H1 (cell line): ENCODE measurements around the gene JADE3. TPM values are rescaled to one million over a fixed set of nuclear protein-coding genes. Genes with fewer than 3 reads are reported as not detected.

Experiments used
- CTCF ChIA-PET: fragments of 300-600 bp; sonication (Branson Sonifier 250); formaldehyde crosslinking; loops from one replicate; lab custom pipeline; 2021; ENCODE audit not compliant: partially characterized antibody; lab: Charles Lee
- POLR2A ChIA-PET: fragments of 300-600 bp; sonication (Branson Sonifier 250); formaldehyde crosslinking; loops from one replicate; lab custom pipeline; 2021; ENCODE audit warnings: inconsistent platforms; ENCODE audit not compliant: partially characterized antibody; lab: Charles Lee
- DNase-seq, 2 experiments: peaks; one replicate each; pipeline versions ENCODE4 v3.0.0 to v3.0.0-alpha.2; 2010 to 2022; ENCODE audit warnings: low spot score in 2 of 2, low read depth in 1 of 2, mixed read lengths in 1 of 2
- FAIRE-seq: peaks from 2 replicates; lab custom pipeline; 2011; peaks lifted over from hg19 to GRCh38; lab: Jason Lieb, UNC
- H2AFZ ChIP-seq: 2 replicates; pipeline ENCODE4 v1.8.1; 2012; ENCODE audit warnings: low read length, inconsistent platforms
- H2AK5ac ChIP-seq: 2 replicates; pipeline ENCODE4 v1.6.1; 2013; ENCODE audit warnings: low read depth, low read length
- H2BK120ac ChIP-seq: replicated peaks from 2 replicates; pipeline ENCODE3; 2013; ENCODE audit warnings: low read depth, low read length, inconsistent platforms
- H2BK12ac ChIP-seq: 2 replicates; pipeline ENCODE4 v1.6.1; 2013; ENCODE audit warnings: low read depth, low read length
- H2BK15ac ChIP-seq: 2 replicates; pipeline ENCODE4 v1.6.1; 2013; ENCODE audit warnings: low read length
- H2BK20ac ChIP-seq: 2 replicates; pipeline ENCODE4 v1.6.1; 2013; ENCODE audit warnings: low read length
- H2BK5ac ChIP-seq: 2 replicates; pipeline ENCODE4 v1.6.1; 2013; ENCODE audit warnings: low read depth, low read length
- H3K14ac ChIP-seq: 2 replicates; pipeline ENCODE4 v1.6.1; 2013; ENCODE audit warnings: inconsistent platforms; ENCODE audit not compliant: insufficient read length
- H3K18ac ChIP-seq: 2 replicates; pipeline ENCODE4 v1.6.1; 2013; ENCODE audit warnings: low read length; ENCODE audit errors: extremely low read depth
- H3K23ac ChIP-seq: 2 replicates; pipeline ENCODE4 v1.6.1; 2013; ENCODE audit warnings: inconsistent platforms; ENCODE audit not compliant: insufficient read length
- H3K23me2 ChIP-seq: 2 replicates; pipeline ENCODE4 v1.6.1; 2013; ENCODE audit warnings: low read depth, low read length
- H3K27ac ChIP-seq: 2 replicates; pipeline ENCODE4 v1.6.1; 2011; ENCODE audit warnings: low read depth, low read length, inconsistent platforms
- H3K27me3 ChIP-seq, 4 experiments: replicated peaks in 1 of 4; 1 replicate in 1 of 4; 2 replicates in 3 of 4; pipeline versions ENCODE4 v1.6.1 to v1.8.1; 2011 to 2013; ENCODE audit warnings: low read length in 3 of 4, mild to moderate bottlenecking in 3 of 4, inconsistent platforms in 2 of 4, mixed read lengths in 2 of 4, moderate library complexity in 1 of 4; ENCODE audit not compliant: control insufficient read depth in 3 of 4, insufficient read depth in 3 of 4; ENCODE audit errors: extremely low read depth in 1 of 4
- H3K36me3 ChIP-seq, 4 experiments: 2 replicates each; pipeline versions ENCODE4 v1.6.1 to v1.8.1; 2011 to 2013; ENCODE audit warnings: mild to moderate bottlenecking in 4 of 4, low read length in 3 of 4, moderate library complexity in 2 of 4, control low read depth in 1 of 4, inconsistent platforms in 1 of 4; ENCODE audit not compliant: insufficient read depth in 4 of 4, control insufficient read depth in 2 of 4
- H3K4ac ChIP-seq: replicated peaks from 2 replicates; pipeline ENCODE3; 2013; ENCODE audit warnings: low read length, low read depth, mixed read lengths, inconsistent platforms; ENCODE audit not compliant: insufficient read length
- H3K4me1 ChIP-seq, 4 experiments: replicated peaks in 1 of 4; 1 replicate in 1 of 4; 2 replicates in 3 of 4; pipeline versions ENCODE4 v1.6.1 to v1.8.1; 2011 to 2013; ENCODE audit warnings: low read length in 3 of 4, inconsistent platforms in 2 of 4, mixed read lengths in 1 of 4; ENCODE audit not compliant: insufficient read depth in 4 of 4, control insufficient read depth in 3 of 4
- H3K4me2 ChIP-seq, 2 experiments: 2 replicates each; pipeline versions ENCODE4 v1.6.1 to v1.8.1; 2011 to 2013; ENCODE audit warnings: low read depth in 2 of 2, low read length in 2 of 2, control low read depth in 1 of 2, inconsistent platforms in 1 of 2, mild to moderate bottlenecking in 1 of 2; ENCODE audit not compliant: insufficient read depth in 1 of 2
- H3K4me3 ChIP-seq, 4 experiments: fragments of 200-600, 300-600 bp in 1 of 4; sonication (generic), shearing (Covaris generic), sonication (Bioruptor Twin) in 1 of 4; 2 replicates each; pipeline versions ENCODE4 v1.5.1 to v1.8.1; 2011 to 2016; ENCODE audit warnings: low read length in 4 of 4, low read depth in 3 of 4, control low read depth in 2 of 4, inconsistent platforms in 2 of 4, mild to moderate bottlenecking in 2 of 4, mixed read lengths in 1 of 4, moderate library complexity in 1 of 4; ENCODE audit not compliant: insufficient read depth in 2 of 4; ENCODE audit errors: extremely low read depth in 1 of 4
- H3K56ac ChIP-seq: replicated peaks from 2 replicates; pipeline ENCODE3; 2013; ENCODE audit warnings: low read depth, mild to moderate bottlenecking, mixed read lengths, low read length, inconsistent platforms; ENCODE audit not compliant: insufficient read length
- H3K79me1 ChIP-seq: 2 replicates; pipeline ENCODE4 v1.6.1; 2013; ENCODE audit warnings: low read depth, low read length, control low read depth
- H3K79me2 ChIP-seq, 2 experiments: 2 replicates each; pipeline versions ENCODE4 v1.6.1 to v1.8.1; 2012 to 2013; ENCODE audit warnings: low read length in 2 of 2, mild to moderate bottlenecking in 2 of 2, inconsistent platforms in 1 of 2; ENCODE audit not compliant: insufficient read depth in 2 of 2, control insufficient read depth in 1 of 2
- H3K9ac ChIP-seq, 4 experiments: replicated peaks in 1 of 4; 1 replicate in 1 of 4; 2 replicates in 3 of 4; pipeline versions ENCODE4 v1.6.1 to v1.8.1; 2011 to 2013; ENCODE audit warnings: low read depth in 3 of 4, low read length in 3 of 4, control low read depth in 2 of 4, mild to moderate bottlenecking in 2 of 4, moderate library complexity in 2 of 4, inconsistent platforms in 1 of 4; ENCODE audit errors: extremely low read depth in 1 of 4
- H3K9me3 ChIP-seq, 2 experiments: 2 replicates each; pipeline versions ENCODE4 v1.6.1 to v1.8.1; 2012 to 2013; ENCODE audit warnings: mild to moderate bottlenecking in 2 of 2, moderate library complexity in 2 of 2, control low read depth in 1 of 2, inconsistent platforms in 1 of 2, low read depth in 1 of 2, low read length in 1 of 2, mixed read lengths in 1 of 2; ENCODE audit not compliant: insufficient read depth in 2 of 2
- H4K20me1 ChIP-seq, 2 experiments: replicated peaks in 1 of 2; 2 replicates each; pipeline versions ENCODE3 to v1.8.1; 2011 to 2013; ENCODE audit warnings: inconsistent platforms in 2 of 2, low read length in 2 of 2, mild to moderate bottlenecking in 1 of 2; ENCODE audit not compliant: insufficient read depth in 2 of 2, control insufficient read depth in 1 of 2
- H4K5ac ChIP-seq: 2 replicates; pipeline ENCODE4 v1.6.1; 2013; ENCODE audit warnings: low read length, low read depth, mixed read lengths, inconsistent platforms; ENCODE audit not compliant: insufficient read length
- H4K8ac ChIP-seq: 2 replicates; pipeline ENCODE4 v1.8.0; 2013; ENCODE audit warnings: mild to moderate bottlenecking, moderate library complexity, low read length, inconsistent platforms; ENCODE audit not compliant: insufficient read depth; ENCODE audit errors: extremely low read depth
- H4K91ac ChIP-seq: replicated peaks from 2 replicates; pipeline ENCODE3; 2013; ENCODE audit warnings: low read length, mixed read lengths, inconsistent platforms; ENCODE audit not compliant: insufficient read length
- BCL11A ChIP-seq, 2 experiments: IDR thresholded peaks; one replicate each; pipeline ENCODE4 v1.6.1; 2011; ENCODE audit warnings: low read depth in 2 of 2, low read length in 2 of 2, mild to moderate bottlenecking in 2 of 2
- CTBP2 ChIP-seq: IDR thresholded peaks from 2 replicates; pipeline ENCODE4 v1.7.0; 2011; ENCODE audit warnings: borderline replicate concordance, mild to moderate bottlenecking, moderate library complexity, mixed read lengths, low read length; ENCODE audit not compliant: insufficient read depth, insufficient read length
- EGR1 ChIP-seq: IDR thresholded peaks from 2 replicates; pipeline ENCODE4 v1.6.1; 2011; ENCODE audit warnings: low read depth, low read length, borderline replicate concordance
- TAF1 ChIP-seq: IDR thresholded peaks from 2 replicates; pipeline ENCODE4 v1.6.1; 2011; ENCODE audit warnings: mild to moderate bottlenecking, low read depth, low read length
- WGBS, 2 experiments: shearing (Covaris generic) in 1 of 2; methylation state at CpG; one replicate each; pipeline versions ENCODE4 v1.1.6 to v1.1.7; 2013 to 2015; ENCODE audit warnings: low lambda C conversion rate in 2 of 2, mixed read lengths in 2 of 2, inconsistent platforms in 1 of 2, low coverage in 1 of 2, missing lambda C conversion rate in 1 of 2; ENCODE audit not compliant: insufficient replicate concordance in 2 of 2, insufficient coverage in 1 of 2, insufficient read length in 1 of 2; ENCODE audit errors: extremely low coverage in 1 of 2, missing lambda C conversion rate in 1 of 2; 5-methylcytosine and 5-hydroxymethylcytosine counted together
- polyA plus RNA-seq, 7 experiments: library from polyadenylated mRNA; depleted of rRNA in 3 of 7; stranded (reverse) in 5 of 7; unstranded in 2 of 7; fragments of >200 nt in 5 of 7; fragments of 200-250 nt in 2 of 7; gene quantifications; 1 replicate in 5 of 7; 2 replicates in 1 of 7; 4 replicates in 1 of 7; pipeline versions ENCODE4 v1.2.1 to v1.2.3, GENCODE V29; 2011 to 2013; ENCODE audit warnings: missing spikeins in 2 of 7, mixed read lengths in 2 of 7
- total RNA-seq: library from RNA; stranded (reverse); fragmentation: NEBNext Ultra II Directional; extraction: Animal tissue kit (Norgen Biotek cat#: 25700); gene quantifications from 2 replicates; pipeline ENCODE4 v1.2.1, GENCODE V29; 2021
- TF ChIP-seq, protein P1 (sequence below): IDR thresholded peaks from 2 replicates; pipeline ENCODE4 v1.6.1; 2011; ENCODE audit warnings: low read length, improper control_type of control experiment

Gene JADE3
- total and polyA plus RNA-seq, 2 of the 8 experiments (the other 6 are each of a cell fraction or from before 2014, with no cell fraction given), result 6.9 to 21.5 TPM

DNA sequence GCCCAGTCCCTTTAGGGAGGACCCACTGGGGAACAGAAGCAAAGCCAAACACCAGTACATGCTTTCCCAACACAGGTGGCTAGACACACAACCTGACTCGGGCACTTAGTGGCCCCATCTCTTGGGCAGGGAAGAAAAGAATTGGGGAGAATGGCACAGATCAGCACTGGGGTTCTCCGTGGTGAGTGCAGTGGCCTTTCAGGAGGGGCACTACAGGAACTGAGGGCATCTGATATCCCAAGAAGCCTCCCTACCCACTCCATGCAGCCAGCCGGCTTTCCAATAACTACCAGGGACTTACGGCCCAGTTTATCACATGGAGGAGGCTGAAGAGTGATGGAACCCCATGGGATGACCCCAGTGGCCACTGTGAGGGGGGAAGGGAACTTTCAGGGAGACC is 189.0 kb downstream of the JADE3 start:
- Histone ChIP-seq H3K23ac (no peak overlapping the region), H3K9me3 (no peaks in the 10 kb centered on the region), H2BK20ac (no peak overlapping the region), H3K4me2 (no peak overlapping the region), H3K79me1 (no peaks in the 10 kb centered on the region), H4K91ac (no peak overlapping the region), H3K36me3 (no peaks in the 10 kb centered on the region), H3K18ac (no peak overlapping the region), H4K20me1 (no peaks in the 10 kb centered on the region), H3K23me2 (no peaks in the 10 kb centered on the region), H3K9ac (no peak overlapping the region), H3K56ac (no peak overlapping the region), H2BK12ac (no peak overlapping the region), H4K8ac (no peak overlapping the region), H2BK5ac (no peak overlapping the region), H3K79me2 (no peaks in the 10 kb centered on the region), H3K14ac (no peak overlapping the region), H2BK120ac (no peak overlapping the region), H4K5ac (no peak overlapping the region), H3K4me1 (no peaks in the 10 kb centered on the region), H3K4me3 (no peak overlapping the region), H3K27me3 (no peaks in the 10 kb centered on the region), H2AK5ac (no peak overlapping the region), H3K27ac (no peak overlapping the region), H3K4ac (no peak overlapping the region), H2AFZ (no peak overlapping the region), H2BK15ac (no peak overlapping the region)
- FAIRE-seq, result no peak
- TF ChIP-seq EGR1, result no peak
- no peak for TF ChIP-seq TAF1
- no peak for TF ChIP-seq CTBP2
- TF ChIP-seq, protein P1, sequence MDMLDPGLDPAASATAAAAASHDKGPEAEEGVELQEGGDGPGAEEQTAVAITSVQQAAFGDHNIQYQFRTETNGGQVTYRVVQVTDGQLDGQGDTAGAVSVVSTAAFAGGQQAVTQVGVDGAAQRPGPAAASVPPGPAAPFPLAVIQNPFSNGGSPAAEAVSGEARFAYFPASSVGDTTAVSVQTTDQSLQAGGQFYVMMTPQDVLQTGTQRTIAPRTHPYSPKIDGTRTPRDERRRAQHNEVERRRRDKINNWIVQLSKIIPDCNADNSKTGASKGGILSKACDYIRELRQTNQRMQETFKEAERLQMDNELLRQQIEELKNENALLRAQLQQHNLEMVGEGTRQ, result no peak
- TF ChIP-seq BCL11A (IDR thresholded peaks at IDR 0.05; ENCODE audit: low read depth in 2 of 2, low read length in 2 of 2), result no peak
- DNase-seq, result no peak
- CTCF ChIA-PET, result interaction anchor here (0.6 kb wide), 1 partner anchor 18 kb away, joined by 4 read pairs; no protein-coding TSS in a partner anchor
- 60% methylated on average over 3 of the region's 4 CpGs; no CpG with 5 or more reads in 1 of the 2 experiments for WGBS, 2 experiments
- POLR2A ChIA-PET, result interaction anchor here (0.7 kb wide), 1 partner anchor 162 kb away, joined by 3 read pairs; no protein-coding TSS in a partner anchor
